A673 (cell line): ENCODE results near the gene MAGEA6.
"Not testable (repeated sequence)": the region's sequence is repeated elsewhere in the genome, so short reads cannot be mapped to it uniquely, and the experiment has no call there.

ENCODE experiments used
- CTCF ChIP-seq: fragments of 300-800, 200-600 bp; sonication (generic); conservative IDR thresholded peaks from 2 replicates; pipeline ENCODE4 v1.5.1; 2017; ENCODE audit warnings: low read depth, mild to moderate bottlenecking, antibody characterized with exemption, low read length, moderate library complexity, mixed read lengths
- EZH2 ChIP-seq: fragments of 200-600 bp; sonication (generic); IDR thresholded peaks from 2 replicates; pipeline ENCODE4 v1.6.1; 2017; ENCODE audit warnings: borderline replicate concordance, low read depth, mild to moderate bottlenecking, mixed read lengths, antibody characterized with exemption, low read length; ENCODE audit not compliant: poor library complexity, severe bottlenecking

DNA sequence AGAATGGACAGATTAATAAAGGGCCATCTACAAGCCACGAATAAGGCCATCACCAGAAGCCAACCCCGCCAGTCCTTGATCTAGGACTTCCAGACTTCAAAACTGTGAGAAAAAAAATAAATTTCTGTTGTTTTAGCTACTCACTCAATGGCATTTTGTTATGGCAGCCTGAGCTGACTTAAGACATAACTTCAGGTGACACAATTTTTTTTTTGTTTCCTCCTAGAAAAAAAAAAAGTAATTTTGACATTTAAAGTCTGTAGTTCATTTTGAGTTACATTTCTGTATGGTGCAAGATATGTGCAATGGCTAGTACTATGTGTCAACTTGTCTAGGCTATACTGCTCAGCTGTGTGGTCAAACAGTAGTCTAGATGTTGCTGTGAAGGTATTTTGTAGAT is 10.6 kb downstream of the MAGEA6 start, which contains the start of gene CSAG3:
- not testable (repeated sequence) for TF ChIP-seq CTCF, EZH2
